ENCODE results near the gene MTG1.
"Not testable (repeated sequence)": the region's sequence is repeated elsewhere in the genome, so short reads cannot be mapped to it uniquely, and the experiment has no call there.

MTG1 gene

DNA sequence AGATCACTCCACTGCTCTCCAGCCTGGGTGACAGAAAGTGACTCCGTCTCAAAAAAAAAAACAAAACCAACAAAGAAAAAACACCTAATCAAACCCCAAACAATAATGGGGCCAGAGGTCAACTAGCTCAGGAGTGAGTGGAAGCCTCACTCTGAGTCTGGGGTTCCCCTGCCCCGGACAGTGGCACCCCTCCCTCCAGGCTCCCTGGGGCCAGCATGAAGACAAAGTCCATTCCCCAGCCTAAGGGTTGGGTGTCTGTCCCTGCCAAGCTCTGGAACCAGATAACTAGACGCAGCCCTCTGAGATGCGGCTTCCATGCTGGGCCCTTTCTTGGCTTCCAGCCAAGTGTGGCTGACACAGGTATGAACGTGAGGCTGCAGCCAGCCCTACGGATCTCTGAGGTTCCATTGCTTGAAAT is 34.4 kb upstream of the MTG1 start:
- no peak for DNase-seq (ENCODE audit: low spot score)

GRCh38 chr10:133359972-133360610 is 33.9 kb upstream of the MTG1 start:
- no peak for DNase-seq (ENCODE audit: low spot score)

GRCh38 chr10:133361227-133361626 is 32.7 kb upstream of the MTG1 start:
- DNase-seq (ENCODE audit: low spot score): no peak

DNA sequence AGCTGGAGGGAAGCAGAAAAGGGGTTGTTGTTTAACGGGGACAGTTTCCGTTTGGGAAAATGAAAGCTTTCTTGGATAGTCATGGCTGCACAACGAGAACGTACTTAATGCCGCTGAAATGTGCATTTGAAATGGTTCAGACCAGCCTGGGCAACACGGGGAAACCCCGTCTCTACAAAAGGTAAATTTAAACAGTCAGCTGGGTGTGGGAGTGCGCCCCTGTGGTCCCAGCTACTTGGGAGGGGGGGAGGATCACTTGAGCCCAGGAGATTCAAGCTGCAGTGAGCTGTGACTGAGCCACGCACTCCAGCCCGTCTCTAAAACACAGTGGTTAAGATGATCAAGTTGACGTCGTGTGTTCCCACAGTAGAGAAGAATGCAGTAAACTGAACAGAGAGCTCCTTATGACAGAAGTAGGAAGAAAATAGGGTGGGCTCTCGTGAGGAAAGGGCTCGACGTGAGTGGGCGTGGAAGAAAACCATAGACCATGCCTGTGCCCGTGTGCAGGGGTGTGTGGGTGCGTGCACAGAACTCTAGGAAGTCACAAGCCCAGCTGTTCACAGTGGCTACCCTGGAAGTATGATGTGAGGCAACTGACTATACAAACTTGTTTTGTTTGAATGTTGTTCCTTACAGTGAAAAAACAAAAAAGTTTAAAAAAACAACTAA is 32.0 kb upstream of the MTG1 start:
- DNase-seq (ENCODE audit: low spot score): no peak

GRCh38 chr10:133362846-133363245 is 31.1 kb upstream of the MTG1 start:
- DNase-seq (ENCODE audit: low spot score): no peak

DNA sequence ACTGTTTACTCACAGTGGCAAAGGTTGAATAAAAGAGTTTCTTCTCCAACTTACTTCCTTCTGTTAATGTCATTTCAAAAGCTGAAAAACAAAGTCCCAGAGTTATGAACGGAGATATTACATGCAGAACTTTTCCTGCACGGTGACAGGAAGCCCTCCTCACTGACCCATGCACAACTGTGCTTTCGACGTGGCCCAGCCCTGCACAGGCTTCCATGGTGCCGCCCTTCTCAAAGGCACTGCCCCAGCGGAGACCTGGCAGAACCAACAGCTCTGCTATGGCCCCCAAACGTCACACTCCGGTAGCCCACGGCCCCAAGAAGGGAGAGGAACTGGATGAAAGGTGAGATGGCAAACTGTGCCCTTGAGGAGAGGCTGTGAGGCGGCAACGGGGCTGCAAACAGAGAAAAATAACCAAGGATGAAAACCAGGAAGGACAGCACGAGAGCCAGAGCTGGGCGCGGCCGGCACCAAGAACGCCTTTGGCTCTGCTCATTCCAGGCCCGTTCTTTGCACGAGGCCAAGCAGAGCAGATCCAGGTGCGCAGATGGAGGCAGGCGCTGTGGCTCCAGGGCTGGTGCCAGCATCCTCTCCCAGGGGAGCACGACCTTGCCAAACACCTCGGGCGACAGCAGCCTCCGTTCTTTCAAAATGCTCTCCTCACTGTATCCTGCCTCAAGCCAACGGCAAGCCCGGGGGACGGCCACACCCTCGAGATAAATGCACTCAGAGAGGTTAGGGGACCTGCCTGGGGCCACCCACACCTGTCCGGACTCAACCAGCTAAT is 29.1 kb upstream of the MTG1 start:
- no peak for DNase-seq (ENCODE audit: low spot score)

GRCh38 chr10:133365461-133366129 is 28.4 kb upstream of the MTG1 start:
- no peak for DNase-seq (ENCODE audit: low spot score)

GRCh38 chr10:133366130-133366478 is 27.9 kb upstream of the MTG1 start:
- DNase-seq (ENCODE audit: low spot score): no peak

GRCh38 chr10:133366751-133367150 is 27.2 kb upstream of the MTG1 start:
- DNase-seq (ENCODE audit: low spot score): no peak

GRCh38 chr10:133367461-133367860 is 26.5 kb upstream of the MTG1 start:
- DNase-seq (ENCODE audit: low spot score): not testable (repeated sequence)

GRCh38 chr10:133368153-133368552 is 25.8 kb upstream of the MTG1 start:
- DNase-seq (ENCODE audit: low spot score): no peak

DNA sequence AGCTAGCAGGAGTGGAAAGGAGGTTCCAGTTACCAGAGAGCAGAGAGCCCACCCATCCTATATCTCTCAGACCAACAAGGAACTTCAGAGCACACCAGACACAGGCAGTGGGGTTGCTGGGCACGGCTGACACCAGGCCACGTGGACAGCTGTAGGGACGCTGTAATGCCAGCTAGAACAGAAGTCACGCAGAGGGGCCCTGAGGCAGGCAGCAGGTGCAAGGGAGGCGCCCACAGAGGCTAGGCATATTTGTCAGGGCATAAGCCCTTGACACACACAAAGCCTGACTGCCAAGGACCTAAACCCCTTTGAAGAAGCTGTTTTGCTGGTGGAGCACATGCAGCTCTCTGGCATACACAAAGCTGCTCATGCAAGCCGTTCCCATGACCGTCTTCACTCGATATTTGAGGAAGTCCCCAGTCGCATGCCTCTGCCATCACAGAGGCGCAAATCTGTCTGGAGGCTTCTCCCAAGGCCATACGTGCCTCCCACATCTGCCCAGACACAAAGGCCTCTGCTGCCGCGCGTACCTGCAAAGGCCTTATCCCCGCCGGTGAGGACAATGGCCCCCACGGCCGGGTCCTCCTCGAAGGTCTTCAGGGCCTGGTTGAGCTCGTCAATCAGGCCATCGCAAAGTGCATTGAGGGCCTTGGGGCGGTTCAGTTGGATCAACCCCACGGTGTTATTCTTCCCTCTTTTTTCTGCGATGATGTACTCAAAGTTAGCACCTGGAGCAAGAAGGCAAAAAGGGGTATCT is 23.7 kb upstream of the MTG1 start:
- DNase-seq (ENCODE audit: low spot score): no peak

GRCh38 chr10:133372507-133372906 is 21.4 kb upstream of the MTG1 start:
- no peak for DNase-seq (ENCODE audit: low spot score)

- peak; percentile 100 for DNase-seq (ENCODE audit: low spot score)
These were observed 20.5 kb upstream of the MTG1 start, which contains the start of gene ECHS1 for GRCh38 chr10:133373174-133374090. Gene ECHS1, minus strand, starts transcription at chr10:133373354. Its CDS starts 21 bp downstream, at chr10:133373333.

DNA sequence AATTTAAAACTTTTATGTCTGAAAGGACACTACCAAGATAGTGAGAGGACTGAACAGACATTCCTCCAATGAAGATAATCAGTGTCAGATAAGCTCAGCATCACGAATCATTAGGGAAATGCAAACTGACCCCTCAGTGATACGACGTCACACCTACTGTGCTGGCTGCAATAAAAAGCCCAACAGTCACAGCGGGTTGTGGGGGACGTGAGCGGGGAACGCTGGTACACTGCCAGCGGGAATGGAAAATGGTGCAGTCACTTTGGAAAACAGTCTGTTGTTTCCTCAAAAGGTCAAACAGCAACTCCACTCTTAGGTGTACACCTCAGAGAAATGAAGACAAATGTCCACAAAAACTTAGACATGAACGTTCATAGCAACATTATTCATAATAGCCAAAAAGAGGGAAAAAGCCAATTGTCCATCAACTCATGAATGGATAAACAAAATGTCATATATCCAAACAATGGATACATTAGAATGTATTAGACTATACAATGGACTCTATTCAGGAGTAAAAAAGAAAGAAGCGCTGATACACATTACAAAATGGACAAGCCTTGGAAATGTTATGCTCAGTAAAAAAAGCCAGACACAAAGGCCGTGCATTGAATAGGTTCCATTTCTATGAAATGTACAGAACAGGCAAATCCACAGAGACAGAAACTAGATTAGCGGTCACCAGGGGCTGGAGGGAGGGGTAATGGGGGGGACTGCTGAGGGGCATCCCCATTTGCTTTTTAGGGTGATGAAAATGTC is 18.4 kb upstream of the MTG1 start:
- DNase-seq (ENCODE audit: low spot score): no peak

DNA sequence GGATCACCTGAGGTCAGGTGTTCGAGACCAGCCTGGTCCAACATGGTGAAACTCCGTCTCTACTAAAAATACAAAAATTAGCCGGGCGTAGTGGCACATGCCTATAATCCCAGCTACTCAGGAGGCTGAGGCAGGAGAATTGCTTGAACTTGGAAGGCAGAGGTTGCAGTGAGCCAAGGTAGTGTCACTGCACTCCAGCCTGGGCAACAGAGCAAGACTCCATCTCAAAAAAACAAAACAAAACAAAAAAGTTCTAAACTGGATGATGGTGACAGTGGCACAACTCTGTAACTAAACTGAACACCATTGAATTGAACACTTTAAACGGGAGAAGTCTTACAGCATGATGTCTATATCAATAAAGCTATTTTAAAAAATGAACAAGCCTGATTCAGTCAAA is 17.8 kb upstream of the MTG1 start:
- not testable (repeated sequence) for DNase-seq (ENCODE audit: low spot score)

GRCh38 chr10:133377025-133377817 is 16.7 kb upstream of the MTG1 start:
- no peak for DNase-seq (ENCODE audit: low spot score)

GRCh38 chr10:133377818-133378250 is 16.1 kb upstream of the MTG1 start:
- DNase-seq (ENCODE audit: low spot score): no peak

All from AG08396 (cell line).